A673 (cell line): ENCODE results near the gene ALDOC. TPM values are rescaled to one million over a fixed set of nuclear protein-coding genes. Genes with fewer than 3 reads are reported as not detected.

Source experiments
- BruUV-seq: library from RNA; stranded (reverse); fragments of 400-500 nt; replicated peaks from 2 replicates; lab custom pipeline; 2021; lab: Mats Ljungman, UMichigan
- CTCF ChIA-PET: fragments of 300-600 bp; sonication (Branson Sonifier 250); formaldehyde crosslinking; loops from one replicate; lab custom pipeline; 2022; ENCODE audit warnings: antibody characterized with exemption; lab: Charles Lee
- POLR2A ChIA-PET: fragments of 300-600 bp; sonication (Branson Sonifier 250); formaldehyde crosslinking; loops from one replicate; lab custom pipeline; 2022; ENCODE audit warnings: antibody characterized with exemption; ENCODE audit not compliant: low non-redundant PET; lab: Charles Lee
- DNase-seq: peaks from one replicate; pipeline ENCODE4 v3.0.0-alpha.2; 2015; ENCODE audit warnings: low spot score
- H3K27ac ChIP-seq: fragments of 200-600 bp; sonication (generic); 2 replicates; pipeline ENCODE4 v1.5.1; 2016; ENCODE audit warnings: mixed run types, low read depth, mild to moderate bottlenecking, mixed read lengths, antibody characterized with exemption, low read length; ENCODE audit not compliant: poor library complexity, severe bottlenecking
- H3K27me3 ChIP-seq: fragments of 200-600 bp; sonication (generic); replicated peaks from 2 replicates; pipeline ENCODE4 v1.6.1; 2017; ENCODE audit warnings: mixed run types, low read depth, mild to moderate bottlenecking, mixed read lengths, antibody characterized with exemption, low read length; ENCODE audit not compliant: insufficient read depth, poor library complexity
- H3K36me3 ChIP-seq: fragments of 200-600 bp; sonication (generic); 2 replicates; pipeline ENCODE4 v1.6.1; 2016; ENCODE audit warnings: mixed run types, mild to moderate bottlenecking, mixed read lengths, antibody characterized with exemption, low read length; ENCODE audit not compliant: insufficient read depth, poor library complexity, severe bottlenecking
- H3K4me1 ChIP-seq: fragments of 200-600 bp; sonication (generic); 2 replicates; pipeline ENCODE4 v1.6.1; 2017; ENCODE audit warnings: mixed run types, mild to moderate bottlenecking, mixed read lengths, antibody characterized with exemption, low read length; ENCODE audit not compliant: insufficient read depth, poor library complexity, severe bottlenecking
- H3K4me3 ChIP-seq: fragments of 200-600 bp; sonication (generic); 2 replicates; pipeline ENCODE4 v1.5.1; 2016; ENCODE audit warnings: low read depth, mixed run types, mild to moderate bottlenecking, mixed read lengths, low read length; ENCODE audit not compliant: poor library complexity, severe bottlenecking
- H3K9me3 ChIP-seq: fragments of 200-600 bp; sonication (generic); 2 replicates; pipeline ENCODE4 v1.6.1; 2016; ENCODE audit warnings: mixed run types, low read depth, mild to moderate bottlenecking, mixed read lengths, antibody characterized with exemption, low read length; ENCODE audit not compliant: poor library complexity, severe bottlenecking
- EZH2 ChIP-seq: fragments of 200-600 bp; sonication (generic); IDR thresholded peaks from 2 replicates; pipeline ENCODE4 v1.6.1; 2017; ENCODE audit warnings: borderline replicate concordance, low read depth, mild to moderate bottlenecking, mixed read lengths, antibody characterized with exemption, low read length; ENCODE audit not compliant: poor library complexity, severe bottlenecking
- intact Hi-C: fragments of 100-400 bp; cut with micrococcal nuclease; formaldehyde crosslinking; loops from one replicate; pipeline ENCODE4 v1.10.0; 2022; ENCODE audit not compliant: unreplicated experiment
- total RNA-seq: library from RNA; stranded (reverse); gene quantifications from 2 replicates; pipeline ENCODE4 v1.2.3, GENCODE V29; 2021
- TF ChIP-seq, protein P1 (sequence below): fragments of 300-800, 200-600 bp; sonication (generic); conservative IDR thresholded peaks from 2 replicates; pipeline ENCODE4 v1.5.1; 2017; ENCODE audit warnings: low read depth, mild to moderate bottlenecking, antibody characterized with exemption, low read length, moderate library complexity, mixed read lengths

ALDOC gene
- total RNA-seq, 1 experiment from 2014 or later, result 9.7 TPM

DNA sequence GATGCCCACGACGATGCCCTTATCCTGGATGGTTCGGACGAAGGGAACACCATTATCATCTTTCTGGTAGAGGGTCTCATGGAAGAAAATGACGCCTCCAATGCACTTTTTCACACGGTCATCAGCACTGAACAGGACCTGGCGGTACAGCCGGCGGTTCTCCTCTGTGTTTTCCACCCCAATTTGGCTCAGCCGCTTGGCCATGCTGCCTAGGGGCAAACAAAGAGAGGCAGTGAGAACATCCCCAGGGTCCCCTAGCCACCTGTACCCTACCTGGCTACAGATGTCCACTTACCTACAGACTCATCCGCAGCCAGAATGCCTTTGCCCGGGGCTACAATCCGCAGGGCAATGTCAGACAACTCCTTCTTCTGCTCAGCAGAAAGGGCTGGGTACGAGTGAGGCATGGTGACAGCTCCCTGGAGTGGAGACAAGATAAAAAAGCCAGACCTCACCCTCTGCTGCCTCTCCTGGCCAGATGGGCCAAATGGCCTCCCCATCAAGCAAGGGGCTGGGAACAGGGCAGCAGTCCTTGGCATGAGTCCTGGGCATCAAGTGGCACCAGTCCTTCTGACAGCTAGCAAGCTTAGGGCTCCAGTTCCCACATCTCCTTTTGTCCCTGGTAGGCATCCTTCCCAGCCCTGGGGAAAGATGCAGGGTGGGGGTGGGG is 1.4 kb downstream of the ALDOC start:
- DNase-seq, result no peak
- no peaks in the 10 kb centered on the region for H3K9me3 ChIP-seq
- peaks cover 35% of the 10 kb centered on the region for H3K36me3 ChIP-seq
- POLR2A ChIA-PET, result no interaction called here
- TF ChIP-seq, protein P1, sequence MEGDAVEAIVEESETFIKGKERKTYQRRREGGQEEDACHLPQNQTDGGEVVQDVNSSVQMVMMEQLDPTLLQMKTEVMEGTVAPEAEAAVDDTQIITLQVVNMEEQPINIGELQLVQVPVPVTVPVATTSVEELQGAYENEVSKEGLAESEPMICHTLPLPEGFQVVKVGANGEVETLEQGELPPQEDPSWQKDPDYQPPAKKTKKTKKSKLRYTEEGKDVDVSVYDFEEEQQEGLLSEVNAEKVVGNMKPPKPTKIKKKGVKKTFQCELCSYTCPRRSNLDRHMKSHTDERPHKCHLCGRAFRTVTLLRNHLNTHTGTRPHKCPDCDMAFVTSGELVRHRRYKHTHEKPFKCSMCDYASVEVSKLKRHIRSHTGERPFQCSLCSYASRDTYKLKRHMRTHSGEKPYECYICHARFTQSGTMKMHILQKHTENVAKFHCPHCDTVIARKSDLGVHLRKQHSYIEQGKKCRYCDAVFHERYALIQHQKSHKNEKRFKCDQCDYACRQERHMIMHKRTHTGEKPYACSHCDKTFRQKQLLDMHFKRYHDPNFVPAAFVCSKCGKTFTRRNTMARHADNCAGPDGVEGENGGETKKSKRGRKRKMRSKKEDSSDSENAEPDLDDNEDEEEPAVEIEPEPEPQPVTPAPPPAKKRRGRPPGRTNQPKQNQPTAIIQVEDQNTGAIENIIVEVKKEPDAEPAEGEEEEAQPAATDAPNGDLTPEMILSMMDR, result no peak
- no peak for TF ChIP-seq EZH2
- H3K4me1 ChIP-seq, result peaks cover 16% of the 10 kb centered on the region
- no peak overlapping the region for H3K4me3 ChIP-seq
- no peaks in the 10 kb centered on the region for H3K27me3 ChIP-seq
- H3K27ac ChIP-seq, result no peak overlapping the region
- intact Hi-C loops, result loop anchor here (5.0 kb wide), 1 partner anchor 47 kb away; no protein-coding TSS in a partner anchor
- no TSS peak for BruUV-seq
- CTCF ChIA-PET, result no interaction called here

DNA sequence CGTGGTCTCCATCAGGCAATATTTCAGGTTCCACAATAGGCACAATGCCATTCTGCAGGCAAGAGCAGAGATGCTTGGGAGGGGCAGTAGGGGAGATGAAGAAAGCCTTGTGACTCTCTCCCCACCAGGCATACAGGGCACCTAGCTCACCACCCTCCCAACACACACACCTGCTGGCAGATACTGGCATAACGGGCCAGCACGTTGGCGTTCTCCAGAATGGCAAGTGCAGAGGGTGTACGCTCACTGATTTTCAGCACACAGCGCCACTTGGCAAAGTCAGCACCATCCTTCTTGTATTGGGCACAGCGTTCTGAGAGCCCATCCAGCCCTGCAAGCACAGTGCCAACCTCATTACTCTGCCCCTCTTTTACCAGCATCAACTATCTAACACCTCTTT is 2.2 kb downstream of the ALDOC start:
- H3K36me3 ChIP-seq, result peaks cover 28% of the 10 kb centered on the region
- CTCF ChIA-PET, result no interaction called here
- H3K4me3 ChIP-seq, result no peak overlapping the region
- no peak overlapping the region for H3K27ac ChIP-seq
- no peaks in the 10 kb centered on the region for H3K9me3 ChIP-seq
- POLR2A ChIA-PET, result no interaction called here
- no peaks in the 10 kb centered on the region for H3K27me3 ChIP-seq
- peaks cover 22% of the 10 kb centered on the region for H3K4me1 ChIP-seq
- BruUV-seq, result no TSS peak
- no peak for DNase-seq
- intact Hi-C loops, result no loop called here
- TF ChIP-seq, protein P1, result no peak
- TF ChIP-seq EZH2, result no peak

DNA sequence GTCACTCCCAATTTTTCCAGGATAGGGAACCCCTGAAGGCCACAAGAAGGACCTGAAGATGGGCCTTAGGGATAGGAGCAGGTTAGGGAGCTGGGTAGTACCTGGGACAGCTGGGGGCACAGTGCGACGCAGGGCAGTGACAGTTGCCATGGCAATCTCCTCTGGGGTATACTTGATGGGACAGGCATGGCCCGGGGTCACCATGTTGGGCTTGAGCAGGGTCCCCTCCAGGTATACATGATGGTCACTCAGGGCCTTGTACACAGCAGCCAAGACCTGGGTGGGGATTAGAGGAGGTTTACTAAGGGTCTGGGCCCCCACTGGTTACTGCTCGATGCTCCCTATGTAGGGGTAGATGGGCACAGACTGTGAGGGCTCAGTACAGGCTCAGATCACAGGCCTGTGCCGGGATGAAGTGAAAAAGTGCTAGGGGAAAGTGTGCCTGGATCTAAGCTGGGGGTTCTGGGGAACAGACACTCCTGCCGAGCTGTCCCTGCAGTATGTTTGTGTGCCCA is 2.7 kb downstream of the ALDOC start:
- CTCF ChIA-PET, result no interaction called here
- intact Hi-C loops, result no loop called here
- Histone ChIP-seq H3K27me3 (no peaks in the 10 kb centered on the region), H3K27ac (no peak overlapping the region), H3K4me1 (peaks cover 22% of the 10 kb centered on the region), H3K36me3 (peaks cover 23% of the 10 kb centered on the region), H3K9me3 (no peaks in the 10 kb centered on the region), H3K4me3 (no peak overlapping the region)
- no TSS peak for BruUV-seq
- DNase-seq, result no peak
- TF ChIP-seq, protein P1, result no peak
- TF ChIP-seq EZH2, result no peak
- POLR2A ChIA-PET, result no interaction called here
